Subcutaneous abdominal adipose tissue (tissue), 5 donors: ENCODE results near the gene GPR33.
"Not testable (repeated sequence)": the region's sequence is repeated elsewhere in the genome, so short reads cannot be mapped to it uniquely, and the experiment has no call there.

ENCODE experiments used
- H3K27ac ChIP-seq: one replicate; pipeline ENCODE4 v1.7.0; 2013; ENCODE audit warnings: low read depth, mild to moderate bottlenecking, inconsistent platforms, low read length, moderate library complexity
- H3K27me3 ChIP-seq, 5 donors: one replicate each; pipeline ENCODE4 v1.7.0; 2013; ENCODE audit warnings: low read length in 5 of 5, inconsistent platforms in 1 of 5; ENCODE audit not compliant: control insufficient read depth in 5 of 5, insufficient read depth in 4 of 5
- H3K36me3 ChIP-seq, 5 donors: one replicate each; pipeline ENCODE4 v1.7.0; 2013; ENCODE audit warnings: low read length in 5 of 5; ENCODE audit not compliant: control insufficient read depth in 5 of 5, insufficient read depth in 5 of 5
- H3K4me1 ChIP-seq, 5 donors: one replicate each; pipeline ENCODE4 v1.7.0; 2013; ENCODE audit warnings: low read length in 5 of 5, mild to moderate bottlenecking in 3 of 5, moderate library complexity in 1 of 5; ENCODE audit not compliant: control insufficient read depth in 5 of 5, insufficient read depth in 5 of 5
- H3K4me3 ChIP-seq, 5 donors: one replicate each; pipeline ENCODE4 v1.7.0; 2013; ENCODE audit warnings: low read length in 5 of 5, low read depth in 1 of 5
- H3K9ac ChIP-seq, 5 donors: one replicate each; pipeline ENCODE4 v1.7.0; 2013; ENCODE audit warnings: low read length in 5 of 5, mild to moderate bottlenecking in 4 of 5, moderate library complexity in 3 of 5
- H3K9me3 ChIP-seq, 5 donors: one replicate each; pipeline ENCODE4 v1.7.0; 2013; ENCODE audit warnings: low read length in 5 of 5; ENCODE audit not compliant: control insufficient read depth in 5 of 5
- donor health status: healthy.
- donor health status: healthy.
- donor health status: healthy.
- donor health status: healthy.
- donor health status: healthy.

Gene GPR33

DNA sequence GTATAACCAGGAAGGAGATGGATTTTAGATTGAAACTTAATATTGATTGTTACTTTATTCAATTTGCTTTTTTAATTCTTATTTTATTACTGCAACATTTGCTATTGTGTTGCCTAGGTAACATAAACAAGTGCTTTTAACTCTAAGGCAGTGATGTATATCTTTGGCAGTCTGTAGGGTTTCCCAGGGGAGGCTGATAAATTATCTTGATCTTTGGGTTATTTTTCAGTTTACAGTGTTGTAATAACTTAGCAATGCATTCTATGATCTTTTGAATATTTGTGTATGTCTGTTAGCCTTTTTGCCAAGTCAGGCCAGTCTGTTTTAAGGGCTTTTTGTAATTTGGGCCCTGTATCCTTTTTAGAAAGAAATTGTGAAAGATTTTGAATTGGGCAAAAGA lies 22.7 kb downstream of the GPR33 start:
- peaks cover 0 to 27% (median 12%) of the 10 kb centered on the region in 5 donors for H3K4me1 ChIP-seq
- no peaks in the 10 kb centered on the region for H3K27me3 ChIP-seq
- H3K36me3 ChIP-seq = no peaks in the 10 kb centered on the region
- H3K4me3 ChIP-seq = no peak overlapping the region
- peak overlapping the region in 1 of 5 donors; percentile 35 for H3K9ac ChIP-seq
- H3K9me3 ChIP-seq = no peaks in the 10 kb centered on the region
- H3K27ac ChIP-seq = peak overlapping the region; percentile 83

DNA sequence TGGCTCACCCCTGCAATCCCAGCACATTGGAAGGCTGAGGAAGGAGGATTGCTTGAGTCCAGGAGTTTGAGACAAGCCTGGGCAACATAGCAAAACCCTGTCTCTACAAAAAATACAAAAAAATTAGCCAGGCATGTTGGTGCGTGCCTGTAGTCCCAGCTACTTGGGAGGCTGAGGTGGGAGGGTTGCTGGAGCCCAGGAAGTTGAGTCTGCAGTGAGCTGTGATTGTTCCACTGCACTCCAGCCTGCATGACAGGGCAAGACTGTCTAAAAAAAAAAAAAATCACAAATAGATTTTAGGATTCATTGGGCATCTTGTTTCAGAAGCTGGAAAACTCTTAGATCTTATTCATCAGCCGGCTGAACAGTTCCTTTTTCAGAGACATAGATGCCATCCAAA lies 25.4 kb downstream of the GPR33 start:
- H3K9ac ChIP-seq, H3K36me3 ChIP-seq, H3K27ac ChIP-seq, H3K4me3 ChIP-seq, H3K9me3 ChIP-seq, H3K27me3 ChIP-seq: not testable (repeated sequence)
- H3K4me1 ChIP-seq = peaks cover 0 to 39% (median 19%) of the 10 kb centered on the region in 5 donors

GRCh38 chr14:31461545-31461944 lies 26.3 kb downstream of the GPR33 start:
- Histone ChIP-seq H3K9ac (no peak overlapping the region), H3K4me1 (peaks cover 0 to 38% (median 22%) of the 10 kb centered on the region in 5 donors), H3K27me3 (no peaks in the 10 kb centered on the region), H3K27ac (no peak overlapping the region), H3K36me3 (no peaks in the 10 kb centered on the region), H3K9me3 (no peaks in the 10 kb centered on the region), H3K4me3 (no peak overlapping the region)

- H3K27me3 ChIP-seq = no peaks in the 10 kb centered on the region
- H3K27ac ChIP-seq = peak overlapping the region; percentile 97
- H3K9ac ChIP-seq = peak overlapping the region in 4 of 5 donors; percentile 38 to 83 (median 49)
- H3K4me3 ChIP-seq = peak overlapping the region in 4 of 5 donors; percentile 7 to 91 (median 80)
- H3K4me1 ChIP-seq = peaks cover 0 to 42% (median 33%) of the 10 kb centered on the region in 5 donors
- no peaks in the 10 kb centered on the region for H3K9me3 ChIP-seq
- no peaks in the 10 kb centered on the region for H3K36me3 ChIP-seq
Observed at GRCh38 chr14:31457665-31458659, 29.9 kb downstream of the GPR33 start.

- peaks cover 4 to 6% (median 5%) of the 10 kb centered on the region in 5 donors for H3K36me3 ChIP-seq
- peaks cover 0 to 42% (median 33%) of the 10 kb centered on the region in 5 donors for H3K4me1 ChIP-seq
- peak within 1 kb of the TSS; percentile 65 to 94 (median 88) for H3K4me3 ChIP-seq
- H3K9ac ChIP-seq = peak within 1 kb of the TSS; percentile 83 to 98 (median 87)
- no peaks in the 10 kb centered on the region for H3K9me3 ChIP-seq
- no peaks in the 10 kb centered on the region for H3K27me3 ChIP-seq
- H3K27ac ChIP-seq = peak within 1 kb of the TSS; percentile 97
Observed at GRCh38 chr14:31456841-31457664, 30.8 kb downstream of the GPR33 start, which contains the start of gene DTD2. Gene DTD2, minus strand, starts transcription at chr14:31457506. Its CDS starts 113 bp downstream, at chr14:31457393.

GRCh38 chr14:31449971-31450610 lies 37.7 kb downstream of the GPR33 start:
- Histone ChIP-seq H3K9me3 (no peaks in the 10 kb centered on the region), H3K9ac (peak overlapping the region in 2 of 5 donors; percentile 19 to 36)

GRCh38 chr14:31449136-31449535 lies 38.7 kb downstream of the GPR33 start:
- H3K36me3 ChIP-seq = peaks cover 12 to 32% (median 18%) of the 10 kb centered on the region in 5 donors
- peaks cover 0 to 18% (median 6%) of the 10 kb centered on the region in 5 donors for H3K4me1 ChIP-seq
- peak overlapping the region in 1 of 5 donors; percentile 36 for H3K9ac ChIP-seq
- H3K9me3 ChIP-seq = no peaks in the 10 kb centered on the region
- H3K4me3 ChIP-seq = no peak overlapping the region
- no peak overlapping the region for H3K27ac ChIP-seq
- no peaks in the 10 kb centered on the region for H3K27me3 ChIP-seq

More at GRCh38 chr14:31449971-31450610, 37.7 kb downstream of the GPR33 start:
- Histone ChIP-seq H3K27ac (no peak overlapping the region), H3K27me3 (no peaks in the 10 kb centered on the region), H3K4me3 (no peak overlapping the region), H3K4me1 (peaks cover 0 to 27% (median 15%) of the 10 kb centered on the region in 5 donors), H3K36me3 (peaks cover 12 to 32% (median 18%) of the 10 kb centered on the region in 5 donors)

DNA sequence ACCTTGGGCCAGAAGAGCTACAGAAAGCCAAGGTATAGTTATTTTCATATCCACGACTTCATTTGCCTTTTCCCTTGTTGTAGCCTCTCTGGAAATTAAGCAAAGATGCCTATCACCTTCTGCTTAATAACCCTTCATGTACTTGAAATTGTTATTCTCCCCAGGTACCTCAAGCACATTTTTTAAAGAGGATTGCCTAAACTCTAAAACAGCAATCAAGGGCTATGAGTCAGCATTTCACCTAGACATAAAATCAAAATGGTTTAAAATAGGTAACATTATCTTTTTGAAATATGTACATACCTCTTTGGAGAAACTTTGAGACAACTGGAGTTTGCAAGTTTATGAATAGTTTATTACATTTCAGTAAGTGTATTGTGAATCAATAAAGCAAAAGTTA lies 42.1 kb downstream of the GPR33 start:
- Histone ChIP-seq H3K36me3 (peaks cover 0 to 19% (median 6%) of the 10 kb centered on the region in 5 donors), H3K9ac (no peak overlapping the region), H3K27ac (no peak overlapping the region), H3K9me3 (no peaks in the 10 kb centered on the region), H3K27me3 (no peaks in the 10 kb centered on the region), H3K4me3 (no peak overlapping the region), H3K4me1 (peaks cover 0 to 14% (median 8%) of the 10 kb centered on the region in 5 donors)

DNA sequence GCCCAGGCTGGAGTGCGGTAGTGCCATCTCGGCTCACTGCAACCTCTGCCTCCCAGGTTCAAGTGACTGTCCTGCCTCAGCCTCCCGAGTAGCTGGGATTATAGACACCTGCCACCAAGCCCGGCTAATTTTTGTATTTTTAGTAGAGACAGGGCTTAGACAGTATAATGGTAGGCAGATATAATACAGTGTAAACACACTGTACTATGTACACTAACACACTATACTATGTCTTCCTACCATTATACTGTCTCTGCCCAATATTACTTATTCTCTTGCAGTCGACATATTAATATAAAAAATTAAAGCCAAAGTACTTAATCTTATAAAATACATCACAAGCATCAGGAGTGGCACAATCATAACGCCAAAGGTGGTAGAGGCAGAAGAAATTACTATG lies 45.6 kb downstream of the GPR33 start:
- H3K27me3 ChIP-seq = no peaks in the 10 kb centered on the region
- H3K9ac ChIP-seq = no peak overlapping the region
- peak overlapping the region; percentile 38 for H3K27ac ChIP-seq
- H3K9me3 ChIP-seq = no peaks in the 10 kb centered on the region
- peaks cover 0 to 13% (median 2%) of the 10 kb centered on the region in 5 donors for H3K36me3 ChIP-seq
- no peak overlapping the region for H3K4me3 ChIP-seq
- H3K4me1 ChIP-seq = peaks cover 0 to 4% (median 0%) of the 10 kb centered on the region in 5 donors
